Panc1 (cell line): Measurements from ENCODE around the gene RIBC1.

Source experiments
- POLR2AphosphoS5 ChIP-seq: IDR thresholded peaks from 2 replicates; pipeline ENCODE4 v1.6.1; 2012; ENCODE audit warnings: mild to moderate bottlenecking, low read depth, low read length, moderate library complexity
- TF ChIP-seq, protein P1 (sequence below): fragments of 450-650 bp; IDR thresholded peaks from 2 replicates; pipeline ENCODE4 v1.5.1; 2017; ENCODE audit warnings: mild to moderate bottlenecking

DNA sequence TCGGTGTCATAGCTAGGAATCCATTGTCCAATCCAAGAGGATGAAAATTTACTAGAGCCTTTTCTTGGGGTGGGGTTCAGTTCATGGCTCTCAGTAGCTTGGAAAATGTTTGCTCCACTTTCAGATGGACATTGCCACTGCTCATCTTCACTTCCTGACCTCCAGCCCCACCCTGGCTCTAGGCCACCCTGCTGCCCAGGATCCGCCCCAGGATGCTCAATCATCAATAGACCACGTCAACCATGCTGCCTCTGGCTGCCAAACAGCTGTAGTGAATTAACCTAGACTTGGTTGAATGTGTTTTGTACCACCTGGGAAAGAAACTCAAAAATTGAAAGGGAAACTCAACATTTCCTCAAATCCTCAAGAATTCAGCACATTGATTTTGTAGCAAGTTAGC lies 48.7 kb downstream of the RIBC1 start:
- TF ChIP-seq, protein P1, sequence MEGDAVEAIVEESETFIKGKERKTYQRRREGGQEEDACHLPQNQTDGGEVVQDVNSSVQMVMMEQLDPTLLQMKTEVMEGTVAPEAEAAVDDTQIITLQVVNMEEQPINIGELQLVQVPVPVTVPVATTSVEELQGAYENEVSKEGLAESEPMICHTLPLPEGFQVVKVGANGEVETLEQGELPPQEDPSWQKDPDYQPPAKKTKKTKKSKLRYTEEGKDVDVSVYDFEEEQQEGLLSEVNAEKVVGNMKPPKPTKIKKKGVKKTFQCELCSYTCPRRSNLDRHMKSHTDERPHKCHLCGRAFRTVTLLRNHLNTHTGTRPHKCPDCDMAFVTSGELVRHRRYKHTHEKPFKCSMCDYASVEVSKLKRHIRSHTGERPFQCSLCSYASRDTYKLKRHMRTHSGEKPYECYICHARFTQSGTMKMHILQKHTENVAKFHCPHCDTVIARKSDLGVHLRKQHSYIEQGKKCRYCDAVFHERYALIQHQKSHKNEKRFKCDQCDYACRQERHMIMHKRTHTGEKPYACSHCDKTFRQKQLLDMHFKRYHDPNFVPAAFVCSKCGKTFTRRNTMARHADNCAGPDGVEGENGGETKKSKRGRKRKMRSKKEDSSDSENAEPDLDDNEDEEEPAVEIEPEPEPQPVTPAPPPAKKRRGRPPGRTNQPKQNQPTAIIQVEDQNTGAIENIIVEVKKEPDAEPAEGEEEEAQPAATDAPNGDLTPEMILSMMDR = no peak
- TF ChIP-seq POLR2AphosphoS5 = no peak
